K562 treated with DMSO at 1 percent for 4 hours (cell line): Measurements from ENCODE around the gene COMMD6. TPM values are rescaled to one million over a fixed set of nuclear protein-coding genes. Genes with fewer than 3 reads are reported as not detected.

Experiments used
- total RNA-seq: library from RNA; unstranded; fragments of 300-600 nt; gene quantifications from 2 replicates; pipeline ENCODE4 v1.2.3, GENCODE V29; 2022; ENCODE audit not compliant: insufficient read depth

The COMMD6 gene
- total RNA-seq, result 62.6 and 109 TPM in 2 replicates

DNA sequence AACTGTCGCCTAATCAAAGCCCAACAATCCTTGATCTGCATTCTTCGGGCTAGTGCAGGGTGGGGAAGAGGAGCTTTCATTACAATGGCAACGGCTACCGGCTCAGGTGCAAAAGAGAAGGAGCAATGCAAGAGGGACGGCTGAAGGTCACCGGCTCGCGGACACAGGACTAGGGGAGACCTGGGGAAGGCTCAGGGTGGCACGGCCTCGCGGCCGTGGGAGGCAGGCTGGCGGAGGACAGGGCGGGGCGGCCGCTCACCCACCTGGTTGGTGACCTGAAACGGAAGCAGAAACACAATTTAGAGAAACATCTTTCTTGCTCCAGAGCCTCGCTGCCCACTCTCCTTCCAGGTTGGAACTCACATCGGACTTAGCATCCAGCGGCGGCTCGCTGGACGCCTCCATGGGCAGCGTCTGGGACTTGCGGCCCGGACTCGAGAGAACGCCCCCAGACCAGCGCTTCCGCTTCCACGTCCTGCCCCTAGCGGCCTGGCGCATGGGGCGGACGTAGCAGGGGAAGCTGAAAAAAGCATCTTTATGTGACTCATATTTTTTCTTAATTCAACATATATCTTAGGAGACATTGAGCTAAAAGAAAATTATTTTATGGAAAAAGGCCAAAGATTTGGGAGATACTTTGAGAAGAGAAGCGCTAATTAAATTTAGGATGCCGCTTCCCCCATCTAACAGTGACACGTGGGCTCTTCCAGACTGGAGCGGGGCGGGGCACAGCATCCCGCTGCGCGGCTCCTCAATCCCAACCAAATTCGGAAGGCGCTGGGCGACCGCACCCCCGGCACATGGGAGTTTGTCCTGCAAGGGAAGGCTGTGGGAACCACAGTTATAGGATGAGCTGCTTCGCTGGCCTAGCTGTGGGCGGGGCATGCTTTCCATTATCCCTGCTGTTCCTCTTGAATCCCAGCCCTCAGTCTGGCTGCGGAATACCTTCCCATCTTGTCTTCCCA, at the start of gene COMMD6:
Gene COMMD6, minus strand, starts transcription at position 441 of the 965 bp plus-strand sequence. Its CDS starts 36 bp downstream, at position 405.

DNA sequence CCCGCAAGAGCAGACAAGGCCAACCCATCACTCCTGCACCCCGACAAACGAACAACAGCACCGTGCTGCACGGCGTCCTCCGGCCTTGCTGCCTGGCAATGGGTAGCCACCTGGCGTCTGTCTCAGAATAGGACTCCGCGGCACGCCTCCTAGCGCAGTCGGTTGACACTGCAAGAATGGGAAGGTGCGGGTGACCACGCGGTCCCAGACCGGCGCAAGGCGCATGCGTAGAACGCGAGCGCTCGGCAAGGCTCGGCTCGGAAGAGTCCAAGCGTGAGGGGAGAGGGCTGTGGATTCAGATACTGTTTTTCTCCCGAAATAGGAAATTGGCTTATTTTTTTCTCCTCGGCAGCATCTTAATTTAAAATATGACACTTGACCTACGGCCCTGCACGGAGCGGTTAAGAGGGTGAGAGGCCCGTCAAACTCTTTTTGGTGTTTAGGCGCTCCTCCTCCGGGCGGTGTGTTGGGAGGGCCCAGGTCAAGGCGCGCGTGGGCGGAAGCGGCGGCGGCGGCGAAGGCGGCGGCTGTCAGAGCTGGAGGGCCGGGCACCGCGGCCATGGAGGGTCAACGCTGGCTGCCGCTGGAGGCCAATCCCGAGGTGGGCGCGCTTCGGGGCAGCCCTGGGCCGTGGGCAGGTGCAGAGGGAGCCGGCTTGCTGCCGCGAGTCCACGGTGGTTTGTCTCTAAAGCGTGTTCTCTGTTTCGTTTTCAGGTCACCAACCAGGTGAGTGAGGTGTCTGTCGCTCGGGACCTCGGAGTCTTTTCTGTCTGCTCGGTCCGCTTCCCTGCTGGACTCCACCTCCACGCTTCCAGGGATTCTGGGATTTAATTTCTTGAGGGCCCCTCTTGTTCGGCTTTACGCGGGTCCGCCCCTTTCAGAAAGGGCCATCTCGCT, 11.9 kb upstream of the COMMD6 start, which contains the start of gene UCHL3:
Gene UCHL3, plus strand, starts transcription at position 530 of the 897 bp plus-strand sequence. Its CDS starts 30 bp downstream, at position 560.

GRCh38 chr13:75482070-75482819, 55.4 kb downstream of the COMMD6 start, which contains the start of gene TBC1D4:
TSS of gene TBC1D4 (minus strand) at chr13:75482169. CDS start at chr13:75481767, 402 bp downstream.

Other genes starting within 250 kb of the COMMD6 start
- 3.1 and 4.9 TPM in 2 replicates for gene TBC1D4, start 55.7 kb downstream of the COMMD6 start, total RNA-seq
- 25.3 and 30.7 TPM in 2 replicates for gene UCHL3, start 11.9 kb upstream of the COMMD6 start, total RNA-seq
- 1.7 and 5.0 TPM in 2 replicates for gene LMO7, start 98.5 kb upstream of the COMMD6 start, total RNA-seq